ENCODE measurements around the gene IDS.

DNA sequence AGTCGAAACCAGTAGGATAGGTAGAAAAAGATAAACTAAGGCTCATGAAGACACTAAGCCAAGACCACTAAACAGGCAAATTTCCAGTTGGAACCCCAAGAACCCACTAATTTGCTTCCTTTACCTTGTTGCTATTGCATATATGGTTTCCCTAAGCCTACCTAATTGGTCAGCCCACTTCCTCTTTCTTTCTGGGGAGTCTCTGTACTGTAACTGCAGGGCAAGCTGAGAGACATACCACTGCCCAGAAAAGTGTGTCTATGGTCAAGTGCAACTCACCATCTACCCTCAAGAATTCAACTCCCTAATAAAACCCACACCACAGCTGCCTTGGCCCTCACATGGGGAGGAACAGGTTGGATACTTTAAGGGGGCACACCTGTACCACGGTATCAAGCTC lies 28.6 kb downstream of the IDS start:
- no peak for TF ChIP-seq POLR2A (IDR thresholded peaks at IDR 0.05)
- TF ChIP-seq, protein P1, sequence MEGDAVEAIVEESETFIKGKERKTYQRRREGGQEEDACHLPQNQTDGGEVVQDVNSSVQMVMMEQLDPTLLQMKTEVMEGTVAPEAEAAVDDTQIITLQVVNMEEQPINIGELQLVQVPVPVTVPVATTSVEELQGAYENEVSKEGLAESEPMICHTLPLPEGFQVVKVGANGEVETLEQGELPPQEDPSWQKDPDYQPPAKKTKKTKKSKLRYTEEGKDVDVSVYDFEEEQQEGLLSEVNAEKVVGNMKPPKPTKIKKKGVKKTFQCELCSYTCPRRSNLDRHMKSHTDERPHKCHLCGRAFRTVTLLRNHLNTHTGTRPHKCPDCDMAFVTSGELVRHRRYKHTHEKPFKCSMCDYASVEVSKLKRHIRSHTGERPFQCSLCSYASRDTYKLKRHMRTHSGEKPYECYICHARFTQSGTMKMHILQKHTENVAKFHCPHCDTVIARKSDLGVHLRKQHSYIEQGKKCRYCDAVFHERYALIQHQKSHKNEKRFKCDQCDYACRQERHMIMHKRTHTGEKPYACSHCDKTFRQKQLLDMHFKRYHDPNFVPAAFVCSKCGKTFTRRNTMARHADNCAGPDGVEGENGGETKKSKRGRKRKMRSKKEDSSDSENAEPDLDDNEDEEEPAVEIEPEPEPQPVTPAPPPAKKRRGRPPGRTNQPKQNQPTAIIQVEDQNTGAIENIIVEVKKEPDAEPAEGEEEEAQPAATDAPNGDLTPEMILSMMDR (IDR thresholded peaks at IDR 0.05), result no peak

All from sigmoid colon (tissue), 3 donors.